Ishikawa (cell line): ENCODE measurements around the gene MFRP.

Source experiments
- CEBPB ChIP-seq: IDR thresholded peaks from 2 replicates; pipeline ENCODE4 v1.6.1; 2012
- CREB1 ChIP-seq: IDR thresholded peaks from 2 replicates; pipeline ENCODE4 v1.6.1; 2012; ENCODE audit warnings: low read depth
- EGR1 ChIP-seq: IDR thresholded peaks from 2 replicates; pipeline ENCODE4 v1.6.1; 2012
- EP300 ChIP-seq: IDR thresholded peaks from 2 replicates; pipeline ENCODE4 v1.6.1; 2012; ENCODE audit warnings: borderline replicate concordance
- FOXM1 ChIP-seq: IDR thresholded peaks from 2 replicates; pipeline ENCODE4 v1.6.1; 2012; ENCODE audit warnings: low read depth, borderline replicate concordance
- RAD21 ChIP-seq: IDR thresholded peaks from 2 replicates; pipeline ENCODE4 v1.6.1; 2012; ENCODE audit warnings: low read depth
- TAF1 ChIP-seq: IDR thresholded peaks from 2 replicates; pipeline ENCODE4 v1.6.1; 2012; ENCODE audit warnings: low read depth, mild to moderate bottlenecking
- TCF12 ChIP-seq: IDR thresholded peaks from 2 replicates; pipeline ENCODE4 v1.6.1; 2012; ENCODE audit warnings: low read depth
- TEAD4 ChIP-seq: IDR thresholded peaks from 2 replicates; pipeline ENCODE4 v1.6.1; 2012
- YY1 ChIP-seq: IDR thresholded peaks from 2 replicates; pipeline ENCODE4 v1.6.1; 2012; ENCODE audit warnings: low read depth
- ZBTB7A ChIP-seq: IDR thresholded peaks from 2 replicates; pipeline ENCODE4 v1.6.1; 2012; ENCODE audit warnings: low read depth
- TF ChIP-seq, protein P1 (sequence below): IDR thresholded peaks from 2 replicates; pipeline ENCODE4 v1.6.1; 2012; ENCODE audit warnings: low read depth, mild to moderate bottlenecking
- TF ChIP-seq, protein P2 (sequence below): IDR thresholded peaks from 2 replicates; pipeline ENCODE4 v1.6.1; 2012
- TF ChIP-seq, protein P3 (sequence below): IDR thresholded peaks from 2 replicates; pipeline ENCODE4 v1.6.1; 2012

DNA sequence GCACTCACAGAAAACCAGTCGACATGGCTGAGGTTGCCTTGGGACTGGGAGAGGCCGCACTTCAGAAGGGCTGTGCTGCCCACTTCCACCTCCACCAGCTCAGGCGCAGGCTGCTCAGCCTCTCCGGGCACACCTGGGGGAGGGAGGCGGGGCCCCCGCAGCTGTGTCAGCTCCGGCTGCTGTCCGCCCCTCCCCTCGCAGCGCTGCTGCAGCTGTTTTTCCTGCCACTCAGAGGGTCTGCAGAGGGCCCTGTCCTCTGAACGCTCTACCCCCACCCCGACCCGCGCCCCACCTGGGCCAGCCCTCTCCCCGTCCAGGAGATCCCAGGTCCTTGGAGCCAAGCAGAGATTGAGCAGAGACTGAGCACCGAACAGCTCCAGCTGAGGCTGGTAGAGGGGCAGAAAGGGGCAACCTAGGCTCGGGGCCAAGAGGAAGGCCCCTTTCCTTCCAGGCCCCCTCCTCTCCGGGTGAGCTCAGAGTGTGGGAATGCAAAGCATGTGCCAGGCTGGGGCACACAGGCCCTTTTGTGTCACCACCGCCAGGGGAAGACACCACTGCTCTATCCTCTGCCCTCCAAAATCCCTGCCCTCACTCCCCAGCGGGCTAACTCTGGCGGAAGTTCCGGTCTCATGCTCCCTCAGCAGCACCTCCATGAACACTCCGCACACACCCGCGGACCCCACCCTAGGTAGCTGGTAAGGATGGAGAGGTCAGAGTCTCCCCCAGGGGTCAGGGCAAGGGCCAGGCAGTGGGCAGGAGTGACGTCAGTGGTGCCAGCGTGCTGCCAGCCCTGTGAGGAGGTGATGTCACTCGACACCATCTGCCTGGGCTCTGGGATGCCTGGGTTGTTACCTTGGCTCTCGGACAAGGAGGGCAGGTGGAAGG is 31.1 kb downstream of the MFRP start:
- TF ChIP-seq RAD21 (no peak), EP300 (no peak), TAF1 (no peak), FOXM1 (no peak), CEBPB (no peak), YY1 (no peak), EGR1 (no peak), TCF12 (no peak), ZBTB7A (no peak), CREB1 (no peak), TEAD4 (no peak)
- TF ChIP-seq, protein P1, sequence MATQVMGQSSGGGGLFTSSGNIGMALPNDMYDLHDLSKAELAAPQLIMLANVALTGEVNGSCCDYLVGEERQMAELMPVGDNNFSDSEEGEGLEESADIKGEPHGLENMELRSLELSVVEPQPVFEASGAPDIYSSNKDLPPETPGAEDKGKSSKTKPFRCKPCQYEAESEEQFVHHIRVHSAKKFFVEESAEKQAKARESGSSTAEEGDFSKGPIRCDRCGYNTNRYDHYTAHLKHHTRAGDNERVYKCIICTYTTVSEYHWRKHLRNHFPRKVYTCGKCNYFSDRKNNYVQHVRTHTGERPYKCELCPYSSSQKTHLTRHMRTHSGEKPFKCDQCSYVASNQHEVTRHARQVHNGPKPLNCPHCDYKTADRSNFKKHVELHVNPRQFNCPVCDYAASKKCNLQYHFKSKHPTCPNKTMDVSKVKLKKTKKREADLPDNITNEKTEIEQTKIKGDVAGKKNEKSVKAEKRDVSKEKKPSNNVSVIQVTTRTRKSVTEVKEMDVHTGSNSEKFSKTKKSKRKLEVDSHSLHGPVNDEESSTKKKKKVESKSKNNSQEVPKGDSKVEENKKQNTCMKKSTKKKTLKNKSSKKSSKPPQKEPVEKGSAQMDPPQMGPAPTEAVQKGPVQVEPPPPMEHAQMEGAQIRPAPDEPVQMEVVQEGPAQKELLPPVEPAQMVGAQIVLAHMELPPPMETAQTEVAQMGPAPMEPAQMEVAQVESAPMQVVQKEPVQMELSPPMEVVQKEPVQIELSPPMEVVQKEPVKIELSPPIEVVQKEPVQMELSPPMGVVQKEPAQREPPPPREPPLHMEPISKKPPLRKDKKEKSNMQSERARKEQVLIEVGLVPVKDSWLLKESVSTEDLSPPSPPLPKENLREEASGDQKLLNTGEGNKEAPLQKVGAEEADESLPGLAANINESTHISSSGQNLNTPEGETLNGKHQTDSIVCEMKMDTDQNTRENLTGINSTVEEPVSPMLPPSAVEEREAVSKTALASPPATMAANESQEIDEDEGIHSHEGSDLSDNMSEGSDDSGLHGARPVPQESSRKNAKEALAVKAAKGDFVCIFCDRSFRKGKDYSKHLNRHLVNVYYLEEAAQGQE: no peak
- TF ChIP-seq, protein P2, sequence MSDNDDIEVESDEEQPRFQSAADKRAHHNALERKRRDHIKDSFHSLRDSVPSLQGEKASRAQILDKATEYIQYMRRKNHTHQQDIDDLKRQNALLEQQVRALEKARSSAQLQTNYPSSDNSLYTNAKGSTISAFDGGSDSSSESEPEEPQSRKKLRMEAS: no peak
- TF ChIP-seq, protein P3, sequence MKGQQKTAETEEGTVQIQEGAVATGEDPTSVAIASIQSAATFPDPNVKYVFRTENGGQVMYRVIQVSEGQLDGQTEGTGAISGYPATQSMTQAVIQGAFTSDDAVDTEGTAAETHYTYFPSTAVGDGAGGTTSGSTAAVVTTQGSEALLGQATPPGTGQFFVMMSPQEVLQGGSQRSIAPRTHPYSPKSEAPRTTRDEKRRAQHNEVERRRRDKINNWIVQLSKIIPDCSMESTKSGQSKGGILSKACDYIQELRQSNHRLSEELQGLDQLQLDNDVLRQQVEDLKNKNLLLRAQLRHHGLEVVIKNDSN: no peak
